Retinal pigment epithelial cell (primary cell): ENCODE measurements around the gene VAMP1.
A peak's percentile ranks its signal among the peaks of the same experiment; 100 is the strongest.

Experiments
- DNase-seq: peaks from one replicate; pipeline ENCODE4 v3.0.0-alpha.2; 2010; ENCODE audit warnings: low read depth
- H3K4me3 ChIP-seq: 2 replicates; pipeline ENCODE4 v1.5.1; 2011; ENCODE audit warnings: mild to moderate bottlenecking, low read length, control low read depth, moderate library complexity
- TF ChIP-seq, protein P1 (sequence below): conservative IDR thresholded peaks from 2 replicates; pipeline ENCODE4 v1.5.1; 2011; ENCODE audit warnings: low read depth, low read length, control low read depth, inconsistent platforms

VAMP1 gene

DNA sequence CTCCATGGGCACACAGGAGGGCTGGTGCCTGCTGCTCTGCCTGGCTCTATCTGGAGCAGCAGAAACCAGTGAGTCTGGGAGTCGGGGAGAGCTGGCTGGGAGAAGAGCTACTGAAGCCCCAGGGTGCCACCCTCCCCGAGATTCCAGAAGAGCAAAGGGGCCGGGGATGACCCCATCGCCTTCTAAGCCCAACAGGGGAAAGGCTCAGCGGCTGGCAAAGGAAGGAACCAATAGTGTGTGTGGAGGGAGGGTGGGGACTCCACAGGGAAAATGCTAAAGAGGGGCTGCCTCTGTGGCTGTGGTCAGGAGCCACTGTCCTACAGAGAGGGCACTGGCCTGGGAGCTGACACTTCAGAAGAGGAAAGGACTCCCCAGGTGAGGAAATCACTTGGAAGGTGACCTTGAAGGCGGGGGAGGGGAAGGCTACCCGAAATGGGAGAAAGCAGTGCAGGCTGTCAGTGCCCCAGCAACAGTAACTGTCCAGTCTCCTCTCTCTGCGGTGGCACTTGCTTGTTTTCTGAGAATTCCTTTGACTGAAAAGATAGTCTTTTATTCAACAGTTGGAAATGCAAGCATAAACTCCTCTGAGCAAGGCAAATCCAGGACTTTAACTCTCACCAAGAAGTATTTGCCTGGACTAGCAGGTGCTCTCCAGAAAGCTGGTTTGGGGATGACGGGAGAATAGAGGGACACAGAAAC, 18.1 kb downstream of the VAMP1 start:
- H3K4me3 ChIP-seq, result peak overlapping the region; percentile 34
- DNase-seq, result no peak

DNA sequence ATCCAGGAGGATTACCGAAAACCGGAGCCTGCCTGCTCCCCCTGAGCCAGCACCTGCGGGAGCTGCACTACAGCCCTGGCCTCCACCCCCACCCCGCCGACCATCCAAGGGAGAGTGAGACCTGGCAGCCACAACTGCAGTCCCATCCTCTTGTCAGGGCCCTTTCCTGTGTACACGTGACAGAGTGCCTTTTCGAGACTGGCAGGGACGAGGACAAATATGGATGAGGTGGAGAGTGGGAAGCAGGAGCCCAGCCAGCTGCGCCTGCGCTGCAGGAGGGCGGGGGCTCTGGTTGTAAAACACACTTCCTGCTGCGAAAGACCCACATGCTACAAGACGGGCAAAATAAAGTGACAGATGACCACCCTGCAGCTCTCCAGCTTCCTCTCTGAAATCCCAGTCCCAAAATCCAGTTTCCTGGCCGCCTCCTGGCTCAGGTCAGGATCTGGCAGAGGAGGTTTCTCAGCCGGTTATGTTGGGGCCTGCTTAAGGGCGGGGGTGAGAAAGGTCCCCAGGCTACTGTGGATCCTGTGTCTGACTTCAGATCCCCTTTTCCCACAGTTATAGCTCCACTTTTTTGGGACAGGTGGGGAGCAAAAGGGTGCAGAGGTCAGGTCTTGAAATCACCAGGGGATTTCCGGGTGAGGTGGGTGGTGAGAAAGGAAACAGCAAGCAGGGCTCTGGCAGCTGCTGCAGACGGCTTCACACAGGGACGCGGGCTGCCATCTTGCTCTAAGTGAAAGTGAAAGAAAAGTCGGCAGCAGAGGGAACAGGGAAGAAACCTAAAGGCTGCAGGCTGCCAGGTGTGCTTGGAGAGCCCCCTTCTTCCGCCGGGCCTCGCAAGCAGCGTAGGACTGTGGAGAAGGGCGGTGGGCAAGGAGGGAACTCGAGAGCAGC, 18.9 kb downstream of the VAMP1 start, which contains the start of gene TAPBPL:
Gene TAPBPL, plus strand, starts transcription at position 695 of the 897 bp plus-strand sequence. CDS start 207 bp downstream, outside the sequence.
- TF ChIP-seq, protein P1, sequence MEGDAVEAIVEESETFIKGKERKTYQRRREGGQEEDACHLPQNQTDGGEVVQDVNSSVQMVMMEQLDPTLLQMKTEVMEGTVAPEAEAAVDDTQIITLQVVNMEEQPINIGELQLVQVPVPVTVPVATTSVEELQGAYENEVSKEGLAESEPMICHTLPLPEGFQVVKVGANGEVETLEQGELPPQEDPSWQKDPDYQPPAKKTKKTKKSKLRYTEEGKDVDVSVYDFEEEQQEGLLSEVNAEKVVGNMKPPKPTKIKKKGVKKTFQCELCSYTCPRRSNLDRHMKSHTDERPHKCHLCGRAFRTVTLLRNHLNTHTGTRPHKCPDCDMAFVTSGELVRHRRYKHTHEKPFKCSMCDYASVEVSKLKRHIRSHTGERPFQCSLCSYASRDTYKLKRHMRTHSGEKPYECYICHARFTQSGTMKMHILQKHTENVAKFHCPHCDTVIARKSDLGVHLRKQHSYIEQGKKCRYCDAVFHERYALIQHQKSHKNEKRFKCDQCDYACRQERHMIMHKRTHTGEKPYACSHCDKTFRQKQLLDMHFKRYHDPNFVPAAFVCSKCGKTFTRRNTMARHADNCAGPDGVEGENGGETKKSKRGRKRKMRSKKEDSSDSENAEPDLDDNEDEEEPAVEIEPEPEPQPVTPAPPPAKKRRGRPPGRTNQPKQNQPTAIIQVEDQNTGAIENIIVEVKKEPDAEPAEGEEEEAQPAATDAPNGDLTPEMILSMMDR, result no peak
- peak within 1 kb of the TSS; percentile 39 for H3K4me3 ChIP-seq
- DNase-seq, result no peak

More for the DNA sequence above, 18.1 kb downstream of the VAMP1 start:
- TF ChIP-seq, protein P1, result no peak

DNA sequence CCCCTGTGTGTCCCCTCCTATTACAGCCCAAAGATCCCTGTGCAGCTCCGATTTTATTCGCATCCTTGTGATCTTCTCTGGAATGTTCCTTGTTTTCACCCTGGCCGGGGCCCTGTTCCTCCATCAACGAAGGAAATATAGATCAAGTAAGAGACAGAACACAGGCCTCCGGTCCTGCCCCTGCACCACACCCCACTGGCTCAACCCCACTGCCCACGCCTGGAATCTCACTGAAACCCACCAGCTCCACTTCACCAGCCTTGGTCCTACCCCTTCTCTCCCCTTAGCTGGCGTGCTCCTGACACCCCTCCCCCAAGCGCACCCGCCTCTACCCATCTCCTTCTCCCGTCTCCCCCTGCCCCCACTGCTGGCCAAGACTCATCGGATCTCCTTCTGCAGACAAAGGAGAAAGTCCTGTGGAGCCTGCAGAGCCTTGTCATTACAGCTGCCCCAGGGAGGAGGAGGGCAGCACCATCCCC, 19.6 kb downstream of the VAMP1 start:
- no peak for DNase-seq
- peak overlapping the region; percentile 39 for H3K4me3 ChIP-seq
- TF ChIP-seq, protein P1, result no peak

DNA sequence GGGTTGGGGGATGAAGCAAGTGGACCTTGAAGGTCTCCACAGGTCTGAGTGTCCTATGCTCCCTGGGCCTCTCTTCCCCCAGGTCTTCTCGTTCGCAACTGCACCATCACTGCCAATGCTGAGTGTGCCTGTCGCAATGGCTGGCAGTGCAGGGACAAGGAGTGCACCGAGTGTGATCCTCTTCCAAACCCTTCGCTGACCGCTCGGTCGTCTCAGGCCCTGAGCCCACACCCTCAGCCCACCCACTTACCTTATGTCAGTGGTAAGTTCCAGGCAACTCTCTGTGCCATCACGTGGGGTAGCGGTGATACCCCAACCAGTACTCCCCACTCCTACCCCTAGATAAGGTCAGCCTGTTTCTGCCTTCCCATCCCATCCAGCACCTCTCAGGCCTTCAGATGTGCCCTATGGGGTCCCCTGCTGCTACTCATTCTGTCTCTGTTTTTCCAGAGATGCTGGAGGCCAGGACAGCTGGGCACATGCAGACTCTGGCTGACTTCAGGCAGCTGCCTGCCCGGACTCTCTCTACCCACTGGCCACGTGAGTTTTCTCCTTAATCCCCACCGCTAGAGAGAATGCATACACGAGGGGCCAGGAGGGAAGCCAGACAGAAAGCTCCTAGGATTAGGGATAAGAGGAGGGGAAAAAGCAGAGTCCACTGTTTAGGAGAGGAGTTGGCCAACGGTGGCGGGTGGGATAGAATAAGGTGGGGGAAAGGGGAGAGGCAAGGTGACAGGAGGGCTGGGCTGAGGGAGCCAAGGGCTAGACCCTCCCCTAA, 20.2 kb downstream of the VAMP1 start:
- TF ChIP-seq, protein P1, result no peak
- peak overlapping the region; percentile 39 for H3K4me3 ChIP-seq
- DNase-seq, result peak; percentile 58

DNA sequence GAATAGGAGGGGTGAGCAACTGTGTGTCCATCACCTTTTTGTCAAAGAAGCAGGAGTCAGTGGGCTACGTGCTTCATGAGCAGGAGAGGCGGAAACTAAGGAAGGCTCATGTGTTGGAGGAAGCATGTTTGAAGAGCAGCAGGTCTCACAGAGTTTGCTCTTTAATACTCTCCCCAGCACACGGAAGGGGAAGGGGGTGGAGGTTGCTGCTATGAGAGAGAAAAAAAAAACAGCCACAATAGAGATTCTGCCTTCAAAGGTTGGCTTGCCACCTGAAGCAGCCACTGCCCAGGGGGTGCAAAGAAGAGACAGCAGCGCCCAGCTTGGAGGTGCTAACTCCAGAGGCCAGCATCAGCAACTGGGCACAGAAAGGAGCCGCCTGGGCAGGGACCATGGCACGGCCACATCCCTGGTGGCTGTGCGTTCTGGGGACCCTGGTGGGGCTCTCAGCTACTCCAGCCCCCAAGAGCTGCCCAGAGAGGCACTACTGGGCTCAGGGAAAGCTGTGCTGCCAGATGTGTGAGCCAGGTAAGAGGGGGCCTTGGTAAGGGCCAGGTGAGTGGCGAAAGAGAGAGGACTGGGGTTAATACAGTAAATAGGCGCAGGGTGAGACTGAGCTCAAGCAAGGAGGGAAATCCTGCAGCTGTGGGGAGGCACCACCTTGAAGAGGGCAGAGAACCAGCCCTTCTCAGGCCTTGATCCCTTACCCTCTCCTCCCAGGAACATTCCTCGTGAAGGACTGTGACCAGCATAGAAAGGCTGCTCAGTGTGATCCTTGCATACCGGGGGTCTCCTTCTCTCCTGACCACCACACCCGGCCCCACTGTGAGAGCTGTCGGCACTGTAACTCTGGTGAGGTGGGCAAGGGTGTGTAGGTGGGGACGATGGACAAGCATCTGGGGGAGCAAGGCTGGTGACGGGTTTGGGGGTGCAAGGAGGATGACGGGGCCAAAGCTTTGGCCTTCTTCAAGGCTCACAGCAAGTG, 25.5 kb downstream of the VAMP1 start, which contains the start of gene CD27:
Gene CD27, plus strand, starts transcription at position 252 of the 985 bp plus-strand sequence. Its CDS starts 141 bp downstream, at position 393.
- no peak within 1 kb of the TSS for H3K4me3 ChIP-seq
- no peak for DNase-seq
- TF ChIP-seq, protein P1, result no peak
